ENCODE data around the gene CACNA1E.

CACNA1E gene

DNA sequence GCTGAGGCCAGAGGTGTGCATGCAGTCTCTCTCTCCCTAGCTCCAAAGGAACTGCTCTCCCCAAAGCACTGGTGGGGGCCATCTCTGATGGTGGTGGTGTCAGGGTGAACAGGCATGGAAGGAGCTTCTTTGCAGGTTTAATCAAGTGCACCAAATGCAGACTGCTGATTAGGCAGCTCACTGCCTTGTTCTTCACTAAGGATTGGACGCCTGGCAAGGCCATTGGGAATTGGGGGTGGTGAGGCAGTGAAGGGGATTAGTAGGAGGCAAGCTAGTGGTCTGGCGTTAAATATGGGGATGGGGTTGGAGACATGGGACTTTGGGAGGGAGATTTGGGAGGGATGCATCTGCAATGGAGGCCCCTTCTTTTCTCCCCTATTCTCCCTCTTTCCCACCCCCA is 1.5 kb downstream of the CACNA1E start:
- H3K4me3 ChIP-seq (ENCODE audit: low read length, poor library complexity, severe bottlenecking) = no peak overlapping the region
- H3K79me2 ChIP-seq (ENCODE audit: insufficient read depth, low read length) = no peaks in the 10 kb centered on the region
- H4K20me1 ChIP-seq (ENCODE audit: insufficient read depth, low read length, poor library complexity, severe bottlenecking) = no peaks in the 10 kb centered on the region
- no peaks in the 10 kb centered on the region for H3K36me3 ChIP-seq (ENCODE audit: insufficient read depth, low read length)
- H3K4me1 ChIP-seq (ENCODE audit: insufficient read depth, low read length, poor library complexity, severe bottlenecking) = no peaks in the 10 kb centered on the region
- H3K9me3 ChIP-seq (ENCODE audit: insufficient read depth, low read depth, low read length) = no peaks in the 10 kb centered on the region
- H3F3A ChIP-seq (ENCODE audit: low read depth) = no peaks in the 10 kb centered on the region
- TF ChIP-seq, protein P1, sequence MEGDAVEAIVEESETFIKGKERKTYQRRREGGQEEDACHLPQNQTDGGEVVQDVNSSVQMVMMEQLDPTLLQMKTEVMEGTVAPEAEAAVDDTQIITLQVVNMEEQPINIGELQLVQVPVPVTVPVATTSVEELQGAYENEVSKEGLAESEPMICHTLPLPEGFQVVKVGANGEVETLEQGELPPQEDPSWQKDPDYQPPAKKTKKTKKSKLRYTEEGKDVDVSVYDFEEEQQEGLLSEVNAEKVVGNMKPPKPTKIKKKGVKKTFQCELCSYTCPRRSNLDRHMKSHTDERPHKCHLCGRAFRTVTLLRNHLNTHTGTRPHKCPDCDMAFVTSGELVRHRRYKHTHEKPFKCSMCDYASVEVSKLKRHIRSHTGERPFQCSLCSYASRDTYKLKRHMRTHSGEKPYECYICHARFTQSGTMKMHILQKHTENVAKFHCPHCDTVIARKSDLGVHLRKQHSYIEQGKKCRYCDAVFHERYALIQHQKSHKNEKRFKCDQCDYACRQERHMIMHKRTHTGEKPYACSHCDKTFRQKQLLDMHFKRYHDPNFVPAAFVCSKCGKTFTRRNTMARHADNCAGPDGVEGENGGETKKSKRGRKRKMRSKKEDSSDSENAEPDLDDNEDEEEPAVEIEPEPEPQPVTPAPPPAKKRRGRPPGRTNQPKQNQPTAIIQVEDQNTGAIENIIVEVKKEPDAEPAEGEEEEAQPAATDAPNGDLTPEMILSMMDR (conservative IDR thresholded peaks at IDR 0.05; ENCODE audit: low read length) = no peak
- no peak for TF ChIP-seq EZH2phosphoT487 (IDR thresholded peaks at IDR 0.05; ENCODE audit: borderline replicate concordance)
- H3K9ac ChIP-seq (ENCODE audit: low read depth, low read length, poor library complexity, severe bottlenecking) = no peak overlapping the region
- no peak overlapping the region for H3K4me2 ChIP-seq (ENCODE audit: low read depth, low read length, poor library complexity, severe bottlenecking)
- H2AFZ ChIP-seq (ENCODE audit: low read length) = no peak overlapping the region
- no peaks in the 10 kb centered on the region for H3K9me2 ChIP-seq (replicated peaks; ENCODE audit: low read depth, low read length)
- no peaks in the 10 kb centered on the region for H3K27me3 ChIP-seq (ENCODE audit: insufficient read depth, low read length, poor library complexity, severe bottlenecking)

DNA sequence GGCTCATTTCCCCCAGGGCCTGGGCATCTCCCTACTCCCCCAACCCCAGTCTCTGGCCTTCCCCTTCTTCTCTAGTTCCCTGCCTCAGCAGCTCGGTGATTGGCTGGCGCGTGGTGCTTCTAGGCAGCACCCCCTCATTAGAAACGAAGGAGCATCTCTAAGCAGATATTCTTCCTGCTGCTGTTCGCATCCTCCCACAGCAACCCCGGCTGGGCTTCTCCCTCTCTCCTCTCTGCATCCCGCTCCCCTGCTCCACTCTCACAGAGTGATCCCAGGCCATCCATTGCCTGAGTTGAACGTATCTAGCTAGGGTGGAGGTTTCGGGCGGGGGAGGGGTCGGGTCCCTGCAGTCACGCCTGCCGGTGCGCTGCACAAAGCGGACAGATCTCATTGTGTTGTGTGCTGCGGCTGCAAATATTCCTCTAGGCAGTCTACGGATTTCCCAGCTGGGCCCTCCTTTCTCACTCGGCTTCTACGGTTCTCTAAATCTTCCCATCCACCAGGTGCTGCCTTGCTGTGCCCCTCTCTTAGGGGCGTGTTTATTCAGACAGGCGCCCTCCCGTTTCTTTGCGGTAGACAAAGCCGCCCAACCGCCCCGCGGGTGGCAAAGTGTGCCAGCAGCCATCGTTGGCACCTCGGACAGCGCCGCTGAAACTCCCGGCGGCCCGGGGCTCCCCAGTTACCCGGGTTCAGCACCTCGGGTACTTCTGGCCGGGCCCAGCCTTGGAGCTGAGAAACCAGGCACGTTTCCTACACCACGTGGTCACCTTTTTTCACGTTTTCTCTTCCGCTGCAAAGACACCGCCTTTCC is 2.2 kb downstream of the CACNA1E start:
- no peaks in the 10 kb centered on the region for H3K36me3 ChIP-seq (ENCODE audit: insufficient read depth, low read length)
- no peak overlapping the region for H3K4me3 ChIP-seq (ENCODE audit: low read length, poor library complexity, severe bottlenecking)
- no peak overlapping the region for H3K4me2 ChIP-seq (ENCODE audit: low read depth, low read length, poor library complexity, severe bottlenecking)
- H3K4me1 ChIP-seq (ENCODE audit: insufficient read depth, low read length, poor library complexity, severe bottlenecking) = no peaks in the 10 kb centered on the region
- no peaks in the 10 kb centered on the region for H3K79me2 ChIP-seq (ENCODE audit: insufficient read depth, low read length)
- no peaks in the 10 kb centered on the region for H3K9me2 ChIP-seq (replicated peaks; ENCODE audit: low read depth, low read length)
- no peaks in the 10 kb centered on the region for H3K9me3 ChIP-seq (ENCODE audit: insufficient read depth, low read depth, low read length)
- TF ChIP-seq, protein P1 (conservative IDR thresholded peaks at IDR 0.05; ENCODE audit: low read length) = no peak
- TF ChIP-seq EZH2phosphoT487 (IDR thresholded peaks at IDR 0.05; ENCODE audit: borderline replicate concordance) = no peak
- H3K27me3 ChIP-seq (ENCODE audit: insufficient read depth, low read length, poor library complexity, severe bottlenecking) = no peaks in the 10 kb centered on the region
- H3K9ac ChIP-seq (ENCODE audit: low read depth, low read length, poor library complexity, severe bottlenecking) = no peak overlapping the region
- H3F3A ChIP-seq (ENCODE audit: low read depth) = no peaks in the 10 kb centered on the region
- no peaks in the 10 kb centered on the region for H4K20me1 ChIP-seq (ENCODE audit: insufficient read depth, low read length, poor library complexity, severe bottlenecking)
- H2AFZ ChIP-seq (ENCODE audit: low read length) = no peak overlapping the region

DNA sequence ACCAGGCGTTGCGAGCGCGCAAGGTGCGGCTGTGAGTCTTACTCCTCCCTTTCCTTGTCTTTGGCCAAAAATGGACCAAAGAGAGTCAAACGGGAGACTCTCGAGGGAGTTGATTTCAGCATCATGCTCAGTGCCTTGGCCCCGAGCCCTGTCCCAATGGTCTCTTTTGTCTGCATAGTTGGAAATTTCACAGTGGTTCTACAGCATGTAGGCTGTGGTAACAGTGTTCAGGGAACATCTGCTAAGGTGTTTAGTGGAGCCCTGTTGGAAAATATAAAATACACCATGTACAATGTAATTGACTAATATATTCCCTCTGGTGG is 2.7 kb downstream of the CACNA1E start:
- H3K4me1 ChIP-seq (ENCODE audit: insufficient read depth, low read length, poor library complexity, severe bottlenecking) = no peaks in the 10 kb centered on the region
- no peaks in the 10 kb centered on the region for H3K9me3 ChIP-seq (ENCODE audit: insufficient read depth, low read depth, low read length)
- no peaks in the 10 kb centered on the region for H3K36me3 ChIP-seq (ENCODE audit: insufficient read depth, low read length)
- no peaks in the 10 kb centered on the region for H3K27me3 ChIP-seq (ENCODE audit: insufficient read depth, low read length, poor library complexity, severe bottlenecking)
- no peaks in the 10 kb centered on the region for H3K9me2 ChIP-seq (replicated peaks; ENCODE audit: low read depth, low read length)
- H2AFZ ChIP-seq (ENCODE audit: low read length) = no peak overlapping the region
- H3K79me2 ChIP-seq (ENCODE audit: insufficient read depth, low read length) = no peaks in the 10 kb centered on the region
- no peak overlapping the region for H3K4me3 ChIP-seq (ENCODE audit: low read length, poor library complexity, severe bottlenecking)
- no peaks in the 10 kb centered on the region for H4K20me1 ChIP-seq (ENCODE audit: insufficient read depth, low read length, poor library complexity, severe bottlenecking)
- H3K9ac ChIP-seq (ENCODE audit: low read depth, low read length, poor library complexity, severe bottlenecking) = no peak overlapping the region
- H3K4me2 ChIP-seq (ENCODE audit: low read depth, low read length, poor library complexity, severe bottlenecking) = no peak overlapping the region
- TF ChIP-seq, protein P1 (conservative IDR thresholded peaks at IDR 0.05; ENCODE audit: low read length) = no peak
- TF ChIP-seq EZH2phosphoT487 (IDR thresholded peaks at IDR 0.05; ENCODE audit: borderline replicate concordance) = no peak
- H3F3A ChIP-seq (ENCODE audit: low read depth) = no peaks in the 10 kb centered on the region

Data from Loucy (cell line).